Liver (tissue), 3 donors: Measurements from ENCODE around the gene OLFML2A.

Source experiments
- CTCF ChIP-seq: fragments of 150-350 bp; IDR thresholded peaks from 2 replicates; pipeline ENCODE4 v1.5.1; 2017; ENCODE audit warnings: improper control_type of control experiment, low read depth, low read length; ENCODE audit not compliant: missing input control
- EGR1 ChIP-seq, 2 donors: IDR thresholded peaks; 2 replicates each; pipeline ENCODE4 v1.6.1; 2016 to 2018; ENCODE audit warnings: antibody characterized with exemption in 2 of 2, low read depth in 2 of 2
- HNF4G ChIP-seq: IDR thresholded peaks from 2 replicates; pipeline ENCODE4 v1.6.1; 2016; ENCODE audit warnings: antibody characterized with exemption
- NR2F2 ChIP-seq: IDR thresholded peaks from 2 replicates; pipeline ENCODE4 v1.6.1; 2016; ENCODE audit warnings: antibody characterized with exemption
- RAD21 ChIP-seq, 2 donors: IDR thresholded peaks; 2 replicates each; pipeline ENCODE4 v1.6.1; 2016; ENCODE audit warnings: antibody characterized with exemption in 2 of 2, mild to moderate bottlenecking in 2 of 2
- REST ChIP-seq: IDR thresholded peaks from 2 replicates; pipeline ENCODE4 v1.6.1; 2016; ENCODE audit warnings: antibody characterized with exemption, mild to moderate bottlenecking
- RXRA ChIP-seq, 2 donors: IDR thresholded peaks; 2 replicates each; pipeline ENCODE4 v1.6.1; 2017 to 2018; ENCODE audit warnings: antibody characterized with exemption in 2 of 2, mild to moderate bottlenecking in 1 of 2
- TAF1 ChIP-seq: conservative IDR thresholded peaks from 2 replicates; pipeline ENCODE4 v1.6.1; 2016; ENCODE audit warnings: antibody characterized with exemption, mild to moderate bottlenecking
- YY1 ChIP-seq: IDR thresholded peaks from 2 replicates; pipeline ENCODE4 v1.6.1; 2016; ENCODE audit warnings: antibody characterized with exemption, mild to moderate bottlenecking
- TF ChIP-seq, protein P1 (sequence below): IDR thresholded peaks from 2 replicates; pipeline ENCODE4 v1.6.1; 2016; ENCODE audit warnings: antibody characterized with exemption
- TF ChIP-seq, protein P2 (sequence below): IDR thresholded peaks from 2 replicates; pipeline ENCODE4 v1.6.1; 2016; ENCODE audit warnings: antibody characterized with exemption
- donor health status: healthy.
- donor health status: healthy.

DNA sequence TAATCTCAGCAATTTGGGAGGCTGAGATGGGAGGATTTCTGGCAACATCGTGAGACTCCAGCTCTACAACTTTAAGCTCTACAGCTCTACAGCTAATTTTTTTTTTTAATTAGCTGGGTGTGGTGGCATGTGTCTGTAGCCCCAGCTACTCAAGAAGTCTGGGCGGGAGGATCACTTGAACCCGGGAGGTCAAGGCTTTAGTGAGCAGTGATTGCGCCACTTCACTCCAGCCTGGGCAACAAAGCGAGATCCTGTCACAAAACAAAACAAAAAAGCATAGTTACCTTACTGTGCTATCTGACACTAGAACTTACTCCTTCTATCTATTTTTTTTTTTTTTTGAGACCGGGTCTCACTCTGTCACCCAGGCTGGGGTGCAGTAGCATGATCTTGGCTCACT, 70.0 kb downstream of the OLFML2A start:
- TF ChIP-seq, protein P1, sequence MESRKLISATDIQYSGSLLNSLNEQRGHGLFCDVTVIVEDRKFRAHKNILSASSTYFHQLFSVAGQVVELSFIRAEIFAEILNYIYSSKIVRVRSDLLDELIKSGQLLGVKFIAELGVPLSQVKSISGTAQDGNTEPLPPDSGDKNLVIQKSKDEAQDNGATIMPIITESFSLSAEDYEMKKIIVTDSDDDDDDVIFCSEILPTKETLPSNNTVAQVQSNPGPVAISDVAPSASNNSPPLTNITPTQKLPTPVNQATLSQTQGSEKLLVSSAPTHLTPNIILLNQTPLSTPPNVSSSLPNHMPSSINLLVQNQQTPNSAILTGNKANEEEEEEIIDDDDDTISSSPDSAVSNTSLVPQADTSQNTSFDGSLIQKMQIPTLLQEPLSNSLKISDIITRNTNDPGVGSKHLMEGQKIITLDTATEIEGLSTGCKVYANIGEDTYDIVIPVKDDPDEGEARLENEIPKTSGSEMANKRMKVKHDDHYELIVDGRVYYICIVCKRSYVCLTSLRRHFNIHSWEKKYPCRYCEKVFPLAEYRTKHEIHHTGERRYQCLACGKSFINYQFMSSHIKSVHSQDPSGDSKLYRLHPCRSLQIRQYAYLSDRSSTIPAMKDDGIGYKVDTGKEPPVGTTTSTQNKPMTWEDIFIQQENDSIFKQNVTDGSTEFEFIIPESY: no peak
- no peak for TF ChIP-seq EGR1 (IDR thresholded peaks at IDR 0.05; ENCODE audit: low read depth in 2 of 2)
- TF ChIP-seq CTCF: no peak
- no peak for TF ChIP-seq TAF1
- TF ChIP-seq HNF4G: no peak
- no peak for TF ChIP-seq REST
- TF ChIP-seq NR2F2: no peak
- no peak for TF ChIP-seq RXRA (IDR thresholded peaks at IDR 0.05)
- TF ChIP-seq YY1: no peak
- no peak for TF ChIP-seq RAD21 (IDR thresholded peaks at IDR 0.05)
- TF ChIP-seq, protein P2, sequence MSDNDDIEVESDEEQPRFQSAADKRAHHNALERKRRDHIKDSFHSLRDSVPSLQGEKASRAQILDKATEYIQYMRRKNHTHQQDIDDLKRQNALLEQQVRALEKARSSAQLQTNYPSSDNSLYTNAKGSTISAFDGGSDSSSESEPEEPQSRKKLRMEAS: no peak
